NB4 (cell line): Measurements from ENCODE around the gene FBLN7.

Source experiments
- TF ChIP-seq, protein P1 (sequence below): IDR thresholded peaks from one replicate; pipeline ENCODE4 v1.5.1; 2012; ENCODE audit warnings: low read depth, low read length
- TF ChIP-seq, protein P2 (sequence below): IDR thresholded peaks from 2 replicates; pipeline ENCODE4 v1.6.1; 2011; ENCODE audit warnings: low read depth, low read length

DNA sequence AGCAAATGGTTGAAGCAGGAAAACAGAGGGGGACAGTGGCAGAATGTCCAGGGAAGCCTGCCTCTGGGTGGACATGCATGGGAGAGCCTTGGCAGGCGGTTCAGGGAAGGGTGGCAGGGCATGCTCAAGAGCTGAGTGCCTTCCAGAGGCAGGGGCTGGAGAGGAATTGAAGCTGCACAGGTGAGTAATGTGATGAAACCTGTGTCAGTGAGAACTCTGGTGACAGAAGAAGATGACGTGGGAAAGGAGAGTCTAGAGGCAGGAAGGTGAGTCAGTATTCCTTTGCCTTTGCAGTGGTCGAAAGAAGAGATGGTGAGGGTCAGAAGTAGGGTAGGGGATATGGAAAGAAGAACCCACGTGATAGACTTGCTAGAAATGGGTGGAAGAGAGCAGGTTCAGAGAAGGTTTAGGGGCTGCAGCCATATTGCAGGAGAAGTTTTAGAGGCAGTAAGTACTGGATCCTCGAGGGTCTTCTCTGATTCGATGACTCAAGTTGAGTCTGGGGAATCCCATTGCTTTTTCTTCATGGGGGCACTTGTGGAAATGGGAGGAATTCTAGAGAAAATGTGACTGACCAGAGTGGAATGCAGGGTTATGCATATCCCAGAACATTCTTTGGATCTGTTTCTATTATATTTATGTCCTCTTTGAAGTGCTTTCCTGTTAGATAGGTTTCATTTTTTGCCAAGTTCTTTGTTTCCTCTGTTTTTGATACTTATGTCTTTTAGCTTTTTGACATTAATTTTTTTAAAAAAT is 45.7 kb upstream of the FBLN7 start:
- TF ChIP-seq, protein P1, sequence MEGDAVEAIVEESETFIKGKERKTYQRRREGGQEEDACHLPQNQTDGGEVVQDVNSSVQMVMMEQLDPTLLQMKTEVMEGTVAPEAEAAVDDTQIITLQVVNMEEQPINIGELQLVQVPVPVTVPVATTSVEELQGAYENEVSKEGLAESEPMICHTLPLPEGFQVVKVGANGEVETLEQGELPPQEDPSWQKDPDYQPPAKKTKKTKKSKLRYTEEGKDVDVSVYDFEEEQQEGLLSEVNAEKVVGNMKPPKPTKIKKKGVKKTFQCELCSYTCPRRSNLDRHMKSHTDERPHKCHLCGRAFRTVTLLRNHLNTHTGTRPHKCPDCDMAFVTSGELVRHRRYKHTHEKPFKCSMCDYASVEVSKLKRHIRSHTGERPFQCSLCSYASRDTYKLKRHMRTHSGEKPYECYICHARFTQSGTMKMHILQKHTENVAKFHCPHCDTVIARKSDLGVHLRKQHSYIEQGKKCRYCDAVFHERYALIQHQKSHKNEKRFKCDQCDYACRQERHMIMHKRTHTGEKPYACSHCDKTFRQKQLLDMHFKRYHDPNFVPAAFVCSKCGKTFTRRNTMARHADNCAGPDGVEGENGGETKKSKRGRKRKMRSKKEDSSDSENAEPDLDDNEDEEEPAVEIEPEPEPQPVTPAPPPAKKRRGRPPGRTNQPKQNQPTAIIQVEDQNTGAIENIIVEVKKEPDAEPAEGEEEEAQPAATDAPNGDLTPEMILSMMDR: no peak
- TF ChIP-seq, protein P2, sequence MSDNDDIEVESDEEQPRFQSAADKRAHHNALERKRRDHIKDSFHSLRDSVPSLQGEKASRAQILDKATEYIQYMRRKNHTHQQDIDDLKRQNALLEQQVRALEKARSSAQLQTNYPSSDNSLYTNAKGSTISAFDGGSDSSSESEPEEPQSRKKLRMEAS: no peak
